Endothelial cell of umbilical vein (primary cell): ENCODE results near the gene SFTA2. TPM values are rescaled to one million over a fixed set of nuclear protein-coding genes. Genes with fewer than 3 reads are reported as not detected.

ENCODE experiments used
- BruUV-seq: library from RNA; stranded (reverse); fragments of 400-500 nt; replicated peaks from 2 replicates; lab custom pipeline; 2021; lab: Mats Ljungman, UMichigan
- CTCF ChIA-PET: fragments of 300-600, 350-600 bp; sonication (Branson Sonifier 250); formaldehyde crosslinking; loops from one replicate; lab custom pipeline; 2021; ENCODE audit warnings: antibody characterized with exemption, inconsistent platforms; lab: Charles Lee
- POLR2A ChIA-PET: fragments of 300-600, 350-600 bp; sonication (Branson Sonifier 250); formaldehyde crosslinking; loops from one replicate; lab custom pipeline; 2021; ENCODE audit warnings: antibody characterized with exemption, inconsistent platforms; lab: Charles Lee
- DNase-seq: peaks from one replicate; pipeline ENCODE4 v3.0.0-alpha.2; 2011; ENCODE audit warnings: low read depth, low spot score
- FAIRE-seq: peaks from 2 replicates; lab custom pipeline; 2011; peaks lifted over from hg19 to GRCh38; lab: Jason Lieb, UNC
- H2AFZ ChIP-seq: 2 replicates; pipeline ENCODE4 v1.6.0; 2012; ENCODE audit warnings: low read depth, low read length, control low read depth, inconsistent platforms
- H3K27ac ChIP-seq: 2 replicates; pipeline ENCODE4 v1.5.1; 2011; ENCODE audit warnings: low read depth, mild to moderate bottlenecking, control low read depth, low read length, moderate library complexity; ENCODE audit not compliant: insufficient read depth
- H3K27me3 ChIP-seq, 2 experiments: 2 replicates each; pipeline versions ENCODE4 v1.6.0 to v1.6.1; 2011; ENCODE audit warnings: low read length in 2 of 2, mixed read lengths in 1 of 2; ENCODE audit not compliant: control insufficient read depth in 2 of 2, insufficient read depth in 2 of 2
- H3K36me3 ChIP-seq, 2 experiments: 2 replicates in 1 of 2; 3 replicates in 1 of 2; pipeline ENCODE4 v1.5.1; 2011; ENCODE audit warnings: low read length in 2 of 2, mild to moderate bottlenecking in 1 of 2, moderate library complexity in 1 of 2; ENCODE audit not compliant: control insufficient read depth in 2 of 2, insufficient read depth in 2 of 2; ENCODE audit errors: extremely low read depth in 1 of 2
- H3K4me1 ChIP-seq: 3 replicates; pipeline ENCODE4 v1.5.1; 2011; ENCODE audit warnings: mild to moderate bottlenecking, low read length; ENCODE audit not compliant: control insufficient read depth, insufficient read depth; ENCODE audit errors: extremely low read depth
- H3K4me2 ChIP-seq: 2 replicates; pipeline ENCODE4 v1.6.1; 2011; ENCODE audit warnings: low read length, control low read depth, mixed read lengths; ENCODE audit not compliant: insufficient read depth
- H3K4me3 ChIP-seq, 3 experiments: fragments of 200-600 bp in 1 of 3; sonication (generic), shearing (Covaris generic) in 1 of 3; replicated peaks in 1 of 3; 2 replicates each; pipeline ENCODE4 v1.5.1; 2011 to 2016; ENCODE audit warnings: control low read depth in 3 of 3, low read length in 3 of 3, mild to moderate bottlenecking in 2 of 3, inconsistent platforms in 1 of 3, low read depth in 1 of 3, moderate library complexity in 1 of 3; ENCODE audit not compliant: insufficient read depth in 1 of 3
- H3K79me2 ChIP-seq: 2 replicates; pipeline ENCODE4 v1.6.0; 2012; ENCODE audit warnings: low read length, inconsistent platforms; ENCODE audit not compliant: control insufficient read depth, insufficient read depth
- H3K9ac ChIP-seq: replicated peaks from 2 replicates; pipeline ENCODE3; 2011; ENCODE audit warnings: low read length, control low read depth; ENCODE audit not compliant: insufficient read depth; ENCODE audit errors: extremely low read depth
- H3K9me1 ChIP-seq: replicated peaks from 3 replicates; pipeline ENCODE4 v1.6.0; 2011; ENCODE audit warnings: mild to moderate bottlenecking, low read length; ENCODE audit not compliant: control insufficient read depth, insufficient read depth; ENCODE audit errors: extremely low read depth
- H3K9me3 ChIP-seq: replicated peaks from 2 replicates; pipeline ENCODE4 v1.5.1; 2012; ENCODE audit warnings: low read length, inconsistent platforms; ENCODE audit not compliant: control insufficient read depth, insufficient read depth
- H4K20me1 ChIP-seq: replicated peaks from 2 replicates; pipeline ENCODE3; 2011; ENCODE audit warnings: mild to moderate bottlenecking, low read length; ENCODE audit not compliant: control insufficient read depth, insufficient read depth; ENCODE audit errors: extremely low read depth
- CTCF ChIP-seq, 2 donors: IDR thresholded peaks; 1 replicate in 1 of 2; 2 replicates in 1 of 2; pipeline ENCODE4 v1.5.1; 2011; ENCODE audit warnings: low read length in 2 of 2, mild to moderate bottlenecking in 2 of 2, moderate library complexity in 2 of 2, control low read depth in 1 of 2, inconsistent platforms in 1 of 2, low read depth in 1 of 2; ENCODE audit not compliant: insufficient read depth in 1 of 2; ENCODE audit errors: extremely low read depth in 1 of 2
- EZH2 ChIP-seq: IDR thresholded peaks from 2 replicates; pipeline ENCODE4 v1.6.1; 2012; ENCODE audit warnings: borderline replicate concordance, low read depth, mild to moderate bottlenecking, moderate library complexity, low read length, inconsistent platforms; ENCODE audit not compliant: severe bottlenecking
- FOS ChIP-seq: IDR thresholded peaks from 2 replicates; pipeline ENCODE4 v1.6.1; 2011; ENCODE audit warnings: mild to moderate bottlenecking, low read length, moderate library complexity, borderline replicate concordance; ENCODE audit not compliant: insufficient read depth
- GATA2 ChIP-seq: IDR thresholded peaks from 2 replicates; pipeline ENCODE4 v1.7.0; 2011; ENCODE audit warnings: low read depth, mild to moderate bottlenecking, moderate library complexity, mixed read lengths, low read length; ENCODE audit not compliant: insufficient read length, insufficient read depth
- JUN ChIP-seq: IDR thresholded peaks from 2 replicates; pipeline ENCODE4 v1.6.1; 2011; ENCODE audit warnings: borderline replicate concordance, low read depth; ENCODE audit not compliant: insufficient read length, insufficient read depth
- MYC ChIP-seq: IDR thresholded peaks from one replicate; pipeline ENCODE4 v1.6.1; 2011; ENCODE audit warnings: mild to moderate bottlenecking, low read depth, low read length
- POLR2A ChIP-seq: IDR thresholded peaks from 2 replicates; pipeline ENCODE4 v1.6.1; 2012; ENCODE audit warnings: low read depth, mild to moderate bottlenecking, control low read depth, low read length
- POLR2AphosphoS5 ChIP-seq: IDR thresholded peaks from 2 replicates; pipeline ENCODE4 v1.6.1; 2012; ENCODE audit warnings: low read depth, mild to moderate bottlenecking, control low read depth, low read length, moderate library complexity; ENCODE audit not compliant: insufficient read depth
- dilution Hi-C: fragments of 300-500 bp; cut with MboI; formaldehyde crosslinking; loops from one replicate; pipeline ENCODE4 v1.15.0; 2019; ENCODE audit warnings: low sequenced_read_pairs; ENCODE audit not compliant: extremely low pct_ligation_motif_present
- intact Hi-C: fragments of 100-400 bp; cut with micrococcal nuclease; formaldehyde crosslinking; loops from one replicate; pipeline ENCODE4 v1.10.0; 2022
- polyA plus RNA-seq, 4 experiments: library from polyadenylated mRNA; depleted of rRNA in 3 of 4; stranded (reverse) in 3 of 4; unstranded in 1 of 4; fragments of >200 nt; gene quantifications; 2 replicates each; pipeline versions ENCODE4 v1.2.1 to v1.2.3, GENCODE V29; 2011 to 2012; ENCODE audit warnings: missing spikeins in 1 of 4
- total RNA-seq: library from RNA; stranded (reverse); gene quantifications from 2 replicates; pipeline ENCODE4 v1.2.3, GENCODE V29; 2021
- TF ChIP-seq, protein P1 (sequence below): IDR thresholded peaks from 2 replicates; pipeline ENCODE4 v1.6.1; 2011; ENCODE audit not compliant: insufficient read depth, insufficient read length

The SFTA2 gene
- total and polyA plus RNA-seq, 2 donors (not counting 3 experiments of a cell fraction or from before 2014, with no cell fraction given): not detected

- dilution Hi-C loops (no loop called here), intact Hi-C loops (no loop called here)
- no peak overlapping the region for H3K9ac ChIP-seq
- ChIA-PET CTCF (interaction anchor here (1.5 to 1.7 kb wide), 3 partner anchors 12 to 140 kb away, joined by 4 read pairs; no protein-coding TSS in a partner anchor), POLR2A (no interaction called here)
- H3K4me3 ChIP-seq: no peak overlapping the region
- FAIRE-seq (no peak), DNase-seq (no peak)
- no peak overlapping the region for H2AFZ ChIP-seq
- peaks cover 0 to 11% of the 10 kb centered on the region in 2 experiments for H3K36me3 ChIP-seq
- TF ChIP-seq POLR2AphosphoS5 (no peak), MYC (no peak)
- no peaks in the 10 kb centered on the region for H3K9me1 ChIP-seq
- no peaks in the 10 kb centered on the region for H3K4me1 ChIP-seq
- no peaks in the 10 kb centered on the region for H3K9me3 ChIP-seq
- BruUV-seq: no TSS peak
- no peak overlapping the region for H3K4me2 ChIP-seq
- H3K27me3 ChIP-seq: peaks cover 0 to 2% of the 10 kb centered on the region in 2 experiments
- no peaks in the 10 kb centered on the region for H4K20me1 ChIP-seq
- H3K79me2 ChIP-seq: no peaks in the 10 kb centered on the region
- no peak overlapping the region for H3K27ac ChIP-seq
Measured at GRCh38 chr6:30930506-30930905, 1.5 kb downstream of the SFTA2 start.

- H3K4me2 ChIP-seq: no peak overlapping the region
- CTCF ChIA-PET: interaction anchor here (1.0 to 1.7 kb wide), 2 partner anchors 12 to 151 kb away, joined by 3 to 4 read pairs; no protein-coding TSS in a partner anchor
- H2AFZ ChIP-seq: no peak overlapping the region
- POLR2A ChIA-PET: no interaction called here
- FAIRE-seq (no peak), DNase-seq (no peak)
- intact Hi-C loops: no loop called here
- no peaks in the 10 kb centered on the region for H3K27me3 ChIP-seq
- no peak overlapping the region for H3K4me3 ChIP-seq
- dilution Hi-C loops: no loop called here
- no TSS peak for BruUV-seq
- no peaks in the 10 kb centered on the region for H3K4me1 ChIP-seq
- no peak overlapping the region for H3K27ac ChIP-seq
- H3K9me1 ChIP-seq: no peaks in the 10 kb centered on the region
- no peaks in the 10 kb centered on the region for H3K9me3 ChIP-seq
- H3K36me3 ChIP-seq: peaks cover 2 to 18% of the 10 kb centered on the region in 2 experiments
- TF ChIP-seq GATA2 (no peak), FOS (no peak), MYC (no peak), POLR2A (no peak), POLR2AphosphoS5 (no peak), EZH2 (no peak), CTCF (IDR thresholded peaks at IDR 0.05; ENCODE audit: extremely low read depth in 1 of 2, insufficient read depth in 1 of 2, low read depth in 1 of 2, low read length in 2 of 2) (no peak), JUN (no peak)
- TF ChIP-seq, protein P1, sequence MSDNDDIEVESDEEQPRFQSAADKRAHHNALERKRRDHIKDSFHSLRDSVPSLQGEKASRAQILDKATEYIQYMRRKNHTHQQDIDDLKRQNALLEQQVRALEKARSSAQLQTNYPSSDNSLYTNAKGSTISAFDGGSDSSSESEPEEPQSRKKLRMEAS: no peak
- no peaks in the 10 kb centered on the region for H3K79me2 ChIP-seq
- H4K20me1 ChIP-seq: no peaks in the 10 kb centered on the region
- no peak overlapping the region for H3K9ac ChIP-seq
Measured at GRCh38 chr6:30928677-30929076, 3.3 kb downstream of the SFTA2 start.
